ENCODE measurements around the gene HSPG2. TPM values are rescaled to one million over a fixed set of nuclear protein-coding genes. Genes with fewer than 3 reads are reported as not detected.
"Not testable (repeated sequence)": the region's sequence is repeated elsewhere in the genome, so short reads cannot be mapped to it uniquely, and the experiment has no call there.

HSPG2 gene
- total RNA-seq, 1 experiment from 2014 or later: 171 TPM

- Histone ChIP-seq H3K27ac (ENCODE audit: low read length) (no peak overlapping the region), H3K27me3 (ENCODE audit: control insufficient read depth, insufficient read depth, low read length) (no peaks in the 10 kb centered on the region), H3K36me3 (ENCODE audit: control insufficient read depth, insufficient read depth, low read length) (no peaks in the 10 kb centered on the region), H3K9me3 (ENCODE audit: control insufficient read depth, insufficient read depth, low read depth, low read length) (no peaks in the 10 kb centered on the region), H3K4me1 (ENCODE audit: control insufficient read depth, insufficient read depth, low read length) (0 out of 2 replicates have a peak, but pooled peaks cover 5% of the 10 kb centered on the region), H3K4me3 (ENCODE audit: low read depth in 2 of 2, low read length in 2 of 2) (no peak overlapping the region)
- no peak for ATAC-seq
- in situ Hi-C loops (cut with HindIII; ENCODE audit: low pct_unique_long_range_greater_than_20kb, low sequenced_read_pairs) (no loop called here), intact Hi-C loops (cut with micrococcal nuclease; ENCODE audit: unreplicated experiment) (no loop called here)
- no peak for DNase-seq (ENCODE audit: low read depth, low spot score)
- CTCF ChIA-PET: no interaction called here
- BruUV-seq (replicated peaks): no TSS peak
- POLR2A ChIA-PET: no interaction called here
- TF ChIP-seq SIN3A (IDR thresholded peaks at IDR 0.05; ENCODE audit: borderline replicate concordance, insufficient read depth, low read depth, low read length) (no peak), REST (IDR thresholded peaks at IDR 0.05; ENCODE audit: insufficient read depth in 1 of 2, low read depth in 2 of 2, low read length in 1 of 2) (no peak), TCF7L2 (IDR thresholded peaks at IDR 0.05; ENCODE audit: low read depth, low read length) (no peak), POLR2AphosphoS5 (IDR thresholded peaks at IDR 0.05; ENCODE audit: low read depth, low read length) (no peak)
- TF ChIP-seq, protein P1, sequence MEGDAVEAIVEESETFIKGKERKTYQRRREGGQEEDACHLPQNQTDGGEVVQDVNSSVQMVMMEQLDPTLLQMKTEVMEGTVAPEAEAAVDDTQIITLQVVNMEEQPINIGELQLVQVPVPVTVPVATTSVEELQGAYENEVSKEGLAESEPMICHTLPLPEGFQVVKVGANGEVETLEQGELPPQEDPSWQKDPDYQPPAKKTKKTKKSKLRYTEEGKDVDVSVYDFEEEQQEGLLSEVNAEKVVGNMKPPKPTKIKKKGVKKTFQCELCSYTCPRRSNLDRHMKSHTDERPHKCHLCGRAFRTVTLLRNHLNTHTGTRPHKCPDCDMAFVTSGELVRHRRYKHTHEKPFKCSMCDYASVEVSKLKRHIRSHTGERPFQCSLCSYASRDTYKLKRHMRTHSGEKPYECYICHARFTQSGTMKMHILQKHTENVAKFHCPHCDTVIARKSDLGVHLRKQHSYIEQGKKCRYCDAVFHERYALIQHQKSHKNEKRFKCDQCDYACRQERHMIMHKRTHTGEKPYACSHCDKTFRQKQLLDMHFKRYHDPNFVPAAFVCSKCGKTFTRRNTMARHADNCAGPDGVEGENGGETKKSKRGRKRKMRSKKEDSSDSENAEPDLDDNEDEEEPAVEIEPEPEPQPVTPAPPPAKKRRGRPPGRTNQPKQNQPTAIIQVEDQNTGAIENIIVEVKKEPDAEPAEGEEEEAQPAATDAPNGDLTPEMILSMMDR (IDR thresholded peaks at IDR 0.05): no peak
Measured at GRCh38 chr1:21786640-21787039, 150.5 kb downstream of the HSPG2 start.

- H3K4me1 ChIP-seq (ENCODE audit: control insufficient read depth, insufficient read depth, low read length); in situ Hi-C loops (cut with HindIII; ENCODE audit: low pct_unique_long_range_greater_than_20kb, low sequenced_read_pairs); H3K27me3 ChIP-seq (ENCODE audit: control insufficient read depth, insufficient read depth, low read length); POLR2A ChIA-PET; DNase-seq (ENCODE audit: low read depth, low spot score); intact Hi-C loops (cut with micrococcal nuclease; ENCODE audit: unreplicated experiment); H3K36me3 ChIP-seq (ENCODE audit: control insufficient read depth, insufficient read depth, low read length); H3K9me3 ChIP-seq (ENCODE audit: control insufficient read depth, insufficient read depth, low read depth, low read length); ATAC-seq; H3K27ac ChIP-seq (ENCODE audit: low read length); H3K4me3 ChIP-seq (ENCODE audit: low read depth in 2 of 2, low read length in 2 of 2); BruUV-seq (replicated peaks): not testable (repeated sequence)
- CTCF ChIA-PET: interaction anchor here (0.6 kb wide), 1 partner anchor 10 kb away, joined by 7 read pairs; no protein-coding TSS in a partner anchor
Measured at GRCh38 chr1:21785764-21786163, 151.3 kb downstream of the HSPG2 start.

- CTCF ChIA-PET: interaction anchor here (0.7 kb wide), 1 partner anchor 180 kb away, joined by 3 read pairs; no protein-coding TSS in a partner anchor
- in situ Hi-C loops (cut with HindIII; ENCODE audit: low pct_unique_long_range_greater_than_20kb, low sequenced_read_pairs): no loop called here
- intact Hi-C loops (cut with micrococcal nuclease; ENCODE audit: unreplicated experiment): no loop called here
Measured at GRCh38 chr1:21783679-21784603, 153.2 kb downstream of the HSPG2 start.

More at GRCh38 chr1:21783679-21784603, 153.2 kb downstream of the HSPG2 start:
- peaks cover 10% of the 10 kb centered on the region for H3K4me1 ChIP-seq (ENCODE audit: control insufficient read depth, insufficient read depth, low read length)
- no TSS peak for BruUV-seq (replicated peaks)
- peak overlapping the region; percentile 74 to 99 for H3K4me3 ChIP-seq (ENCODE audit: low read depth in 2 of 2, low read length in 2 of 2)
- no peaks in the 10 kb centered on the region for H3K27me3 ChIP-seq (ENCODE audit: control insufficient read depth, insufficient read depth, low read length)
- DNase-seq (ENCODE audit: low read depth, low spot score) (peak; percentile 95), ATAC-seq (no peak)
- TF ChIP-seq, protein P1 (IDR thresholded peaks at IDR 0.05): no peak
- TF ChIP-seq POLR2AphosphoS5 (IDR thresholded peaks at IDR 0.05; ENCODE audit: low read depth, low read length) (no peak), TCF7L2 (IDR thresholded peaks at IDR 0.05; ENCODE audit: low read depth, low read length) (no peak), SIN3A (IDR thresholded peaks at IDR 0.05; ENCODE audit: borderline replicate concordance, insufficient read depth, low read depth, low read length) (no peak), REST (IDR thresholded peaks at IDR 0.05; ENCODE audit: insufficient read depth in 1 of 2, low read depth in 2 of 2, low read length in 1 of 2) (no peak)
- no peaks in the 10 kb centered on the region for H3K36me3 ChIP-seq (ENCODE audit: control insufficient read depth, insufficient read depth, low read length)
- H3K27ac ChIP-seq (ENCODE audit: low read length): peak overlapping the region; percentile 100
- POLR2A ChIA-PET: no interaction called here
- H3K9me3 ChIP-seq (ENCODE audit: control insufficient read depth, insufficient read depth, low read depth, low read length): no peaks in the 10 kb centered on the region

Data from Panc1 (cell line).